Parietal lobe (tissue), 2 donors: Measurements from ENCODE around the gene LCA5. TPM values are rescaled to one million over a fixed set of nuclear protein-coding genes. Genes with fewer than 3 reads are reported as not detected.

Source experiments
- small RNA-seq: library from RNA; depleted of rRNA; stranded (forward); fragments of <200 nt; gene quantifications from one replicate; pipeline ENCODE3, GENCODE V24; 2014; ENCODE audit warnings: low replicate concordance
- total RNA-seq: library from RNA; depleted of rRNA; stranded (reverse); fragments of >200 nt; gene quantifications from one replicate; pipeline ENCODE4 v1.2.3, GENCODE V29; 2014

Gene LCA5
- total RNA-seq: 14.7 TPM

DNA sequence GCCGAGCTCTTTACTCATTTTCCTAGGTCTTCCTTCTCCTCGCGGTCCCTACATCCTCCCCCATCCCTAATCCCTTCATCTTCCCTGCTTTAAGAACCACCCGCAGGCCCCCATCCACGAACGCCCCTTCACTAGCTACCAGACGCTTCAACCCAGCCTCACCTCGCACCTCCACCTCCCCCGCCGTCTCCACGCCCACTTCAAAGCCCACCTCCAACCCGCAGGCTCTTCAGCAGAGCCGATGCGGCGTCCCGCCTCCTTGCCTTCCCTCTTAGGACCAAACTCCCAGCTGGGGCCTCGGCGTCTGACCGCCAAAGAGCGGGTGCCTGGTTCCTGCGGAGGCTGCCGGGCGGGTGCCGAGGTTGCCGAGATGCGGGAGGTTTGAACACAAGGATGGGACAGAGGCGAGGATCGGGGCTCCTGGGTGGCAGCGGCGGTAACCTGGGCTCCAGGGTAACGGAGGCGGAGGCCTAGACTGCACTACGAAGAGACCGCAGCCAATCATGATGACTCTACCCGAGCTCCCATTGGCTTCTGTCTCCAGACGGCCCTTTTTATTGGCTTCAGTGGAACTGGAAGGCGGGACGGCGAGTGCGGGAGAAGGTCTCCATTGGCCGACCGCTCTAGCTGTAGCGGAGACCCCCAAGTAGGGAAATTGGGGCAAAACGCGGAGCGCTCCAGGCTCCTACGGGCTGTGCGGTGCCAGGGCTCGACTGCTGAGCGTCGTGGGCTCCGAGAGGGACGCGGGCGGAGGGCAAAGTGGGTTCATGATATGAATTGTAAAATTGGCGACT is at the start of gene LCA5:
LCA5 (minus strand) TSS at position 477 of the 794 bp plus-strand sequence. CDS start 18,536 bp downstream, outside the sequence.

Small RNAs within 50 kb of the gene (small RNA-seq; reads per million reads assigned to genes)
- gene DBIP1: not detected

Other genes with a start within 250 kb of the LCA5 start
- gene SH3BGRL2, start 93.9 kb upstream of the LCA5 start, total RNA-seq: 16.0 TPM